Keratinocyte (primary cell): Measurements from ENCODE around the gene SLAIN1. TPM values are rescaled to one million over a fixed set of nuclear protein-coding genes. Genes with fewer than 3 reads are reported as not detected.

Source experiments
- DNase-seq: peaks from one replicate; pipeline ENCODE4 v3.0.0-alpha.2; 2011; ENCODE audit warnings: low read depth, missing footprints, low spot score
- FAIRE-seq: peaks from 2 replicates; lab custom pipeline; 2011; peaks lifted over from hg19 to GRCh38; lab: Jason Lieb, UNC
- H2AFZ ChIP-seq: 2 replicates; pipeline ENCODE4 v1.6.0; 2012; ENCODE audit warnings: low read length, control low read depth, inconsistent platforms; ENCODE audit not compliant: control insufficient read depth
- H3K27ac ChIP-seq: 2 replicates; pipeline ENCODE4 v1.5.1; 2011; ENCODE audit warnings: low read length; ENCODE audit not compliant: control insufficient read depth, insufficient read depth
- H3K27me3 ChIP-seq: 3 replicates; pipeline ENCODE4 v1.6.0; 2011; ENCODE audit warnings: low read length; ENCODE audit not compliant: control insufficient read depth, insufficient read depth; ENCODE audit errors: extremely low read depth
- H3K36me3 ChIP-seq, 2 experiments: 2 replicates in 1 of 2; 3 replicates in 1 of 2; pipeline ENCODE4 v1.5.1; 2011; ENCODE audit warnings: low read length in 2 of 2, mild to moderate bottlenecking in 1 of 2; ENCODE audit not compliant: control insufficient read depth in 2 of 2, insufficient read depth in 2 of 2; ENCODE audit errors: extremely low read depth in 1 of 2
- H3K4me1 ChIP-seq: 3 replicates; pipeline ENCODE4 v1.5.1; 2011; ENCODE audit warnings: low read length; ENCODE audit not compliant: control insufficient read depth, insufficient read depth; ENCODE audit errors: extremely low read depth
- H3K4me2 ChIP-seq: 3 replicates; pipeline ENCODE4 v1.6.0; 2011; ENCODE audit warnings: low read depth, low read length; ENCODE audit not compliant: control insufficient read depth, insufficient read depth; ENCODE audit errors: extremely low read depth
- H3K4me3 ChIP-seq, 3 experiments: fragments of 200-600 bp in 1 of 3; sonication (generic) in 1 of 3; 2 replicates in 2 of 3; 3 replicates in 1 of 3; pipeline ENCODE4 v1.5.1; 2011 to 2016; ENCODE audit warnings: low read length in 3 of 3, mild to moderate bottlenecking in 3 of 3, control low read depth in 2 of 3, inconsistent platforms in 1 of 3, low read depth in 1 of 3, mixed read lengths in 1 of 3, mixed run types in 1 of 3, moderate library complexity in 1 of 3; ENCODE audit not compliant: control insufficient read depth in 2 of 3, insufficient read depth in 2 of 3; ENCODE audit errors: extremely low read depth in 1 of 3
- H3K79me2 ChIP-seq: 2 replicates; pipeline ENCODE4 v1.6.0; 2012; ENCODE audit warnings: low read length; ENCODE audit not compliant: control insufficient read depth, insufficient read depth
- H3K9ac ChIP-seq: 3 replicates; pipeline ENCODE4 v1.6.0; 2011; ENCODE audit warnings: low read length; ENCODE audit not compliant: control insufficient read depth, insufficient read depth; ENCODE audit errors: extremely low read depth
- H3K9me1 ChIP-seq: 3 replicates; pipeline ENCODE4 v1.6.0; 2011; ENCODE audit warnings: low read length; ENCODE audit not compliant: control insufficient read depth, insufficient read depth; ENCODE audit errors: extremely low read depth
- H3K9me3 ChIP-seq: 2 replicates; pipeline ENCODE4 v1.5.1; 2012; ENCODE audit warnings: low read depth, low read length; ENCODE audit not compliant: control insufficient read depth
- H4K20me1 ChIP-seq: 3 replicates; pipeline ENCODE4 v1.6.0; 2011; ENCODE audit warnings: low read length; ENCODE audit not compliant: control insufficient read depth, insufficient read depth; ENCODE audit errors: extremely low read depth
- EZH2 ChIP-seq: IDR thresholded peaks from one replicate; pipeline ENCODE4 v1.6.1; 2012; ENCODE audit warnings: inconsistent platforms, mild to moderate bottlenecking, low read length, moderate library complexity
- dilution Hi-C: fragments of 300-500 bp; cut with MboI; formaldehyde crosslinking; loops from one replicate; pipeline ENCODE4 v1.7.0; 2020; ENCODE audit warnings: low sequenced_read_pairs; ENCODE audit not compliant: extremely low pct_ligation_motif_present
- polyA plus RNA-seq, 5 experiments: library from polyadenylated mRNA; depleted of rRNA in 3 of 5; stranded (reverse) in 3 of 5; stranded (forward) in 1 of 5; unstranded in 1 of 5; fragments of >200 nt; gene quantifications; 1 replicate in 1 of 5; 2 replicates in 3 of 5; 3 replicates in 1 of 5; pipeline versions ENCODE4 v1.2.1 to v1.2.3, GENCODE V29; 2011 to 2012; ENCODE audit warnings: missing spikeins in 2 of 5, low read depth in 1 of 5, low replicate concordance in 1 of 5
- TF ChIP-seq, protein P1 (sequence below), 3 experiments: IDR thresholded peaks in 1 of 3; conservative IDR thresholded peaks in 1 of 3; optimal IDR thresholded peaks in 1 of 3; 2 replicates in 2 of 3; 3 replicates in 1 of 3; pipeline versions ENCODE3 to v1.5.1; 2011; ENCODE audit warnings: low read length in 3 of 3, mild to moderate bottlenecking in 3 of 3, moderate library complexity in 2 of 3, control low read depth in 1 of 3, inconsistent platforms in 1 of 3; ENCODE audit not compliant: insufficient read depth in 2 of 3; ENCODE audit errors: extremely low read depth in 1 of 3

SLAIN1 gene
- polyA plus RNA-seq, 1 donor (not counting 4 experiments of a cell fraction or from before 2014, with no cell fraction given) = not detected

DNA sequence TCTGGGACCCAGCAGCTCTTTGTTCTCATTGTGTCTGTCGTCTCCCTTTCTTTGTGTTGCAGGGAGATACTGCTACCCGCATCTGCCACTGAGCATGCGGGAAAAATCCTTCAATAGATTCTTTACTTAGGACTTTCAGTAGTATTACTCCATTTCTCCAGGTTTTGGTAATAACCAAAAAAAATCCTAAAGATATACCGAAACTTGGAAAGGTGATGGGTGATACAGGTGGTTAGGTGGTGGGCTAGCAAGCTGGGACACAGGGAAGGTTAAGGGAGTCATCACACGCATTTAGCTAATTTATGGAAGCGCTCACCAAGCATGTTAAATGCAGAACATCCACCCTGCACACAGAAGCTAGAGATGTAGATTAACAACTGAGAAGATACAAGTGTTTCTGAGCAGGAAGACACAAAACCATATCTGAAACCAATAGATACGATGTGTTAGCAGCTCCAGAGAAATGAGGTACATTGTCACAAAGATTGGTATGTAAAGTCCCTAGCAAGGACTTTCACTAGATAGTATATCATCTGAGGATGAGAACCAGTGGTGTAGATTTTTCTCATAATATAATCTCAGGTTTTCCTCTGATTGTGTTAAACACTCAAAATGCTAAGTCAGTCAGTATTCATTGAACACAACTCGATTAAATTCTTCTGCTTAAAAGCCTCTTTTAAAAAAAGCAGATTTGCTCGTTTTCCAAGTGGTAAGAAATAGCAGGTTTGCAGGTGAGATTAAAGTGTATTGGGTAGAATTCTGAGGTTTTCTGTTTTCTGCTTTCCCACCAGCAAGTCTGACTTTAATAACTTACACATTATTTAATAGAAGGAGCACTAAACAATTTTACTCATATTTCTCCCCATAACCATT, 1.2 kb upstream of the SLAIN1 start:
- peaks cover 44% of the 10 kb centered on the region for H3K27me3 ChIP-seq
- TF ChIP-seq, protein P1, sequence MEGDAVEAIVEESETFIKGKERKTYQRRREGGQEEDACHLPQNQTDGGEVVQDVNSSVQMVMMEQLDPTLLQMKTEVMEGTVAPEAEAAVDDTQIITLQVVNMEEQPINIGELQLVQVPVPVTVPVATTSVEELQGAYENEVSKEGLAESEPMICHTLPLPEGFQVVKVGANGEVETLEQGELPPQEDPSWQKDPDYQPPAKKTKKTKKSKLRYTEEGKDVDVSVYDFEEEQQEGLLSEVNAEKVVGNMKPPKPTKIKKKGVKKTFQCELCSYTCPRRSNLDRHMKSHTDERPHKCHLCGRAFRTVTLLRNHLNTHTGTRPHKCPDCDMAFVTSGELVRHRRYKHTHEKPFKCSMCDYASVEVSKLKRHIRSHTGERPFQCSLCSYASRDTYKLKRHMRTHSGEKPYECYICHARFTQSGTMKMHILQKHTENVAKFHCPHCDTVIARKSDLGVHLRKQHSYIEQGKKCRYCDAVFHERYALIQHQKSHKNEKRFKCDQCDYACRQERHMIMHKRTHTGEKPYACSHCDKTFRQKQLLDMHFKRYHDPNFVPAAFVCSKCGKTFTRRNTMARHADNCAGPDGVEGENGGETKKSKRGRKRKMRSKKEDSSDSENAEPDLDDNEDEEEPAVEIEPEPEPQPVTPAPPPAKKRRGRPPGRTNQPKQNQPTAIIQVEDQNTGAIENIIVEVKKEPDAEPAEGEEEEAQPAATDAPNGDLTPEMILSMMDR (optimal IDR thresholded peaks at IDR 0.05 in 1 of 3, IDR thresholded peaks at IDR 0.05 in 1 of 3, conservative IDR thresholded peaks at IDR 0.05 in 1 of 3; ENCODE audit: extremely low read depth in 1 of 3, insufficient read depth in 2 of 3, low read length in 3 of 3) = no peak
- peak; percentile 33 for TF ChIP-seq EZH2
- H2AFZ ChIP-seq = no peak overlapping the region
- no peaks in the 10 kb centered on the region for H3K9me1 ChIP-seq
- H3K36me3 ChIP-seq = no peaks in the 10 kb centered on the region
- peaks cover 2% of the 10 kb centered on the region for H3K4me1 ChIP-seq
- no peak overlapping the region for H3K4me2 ChIP-seq
- dilution Hi-C loops = no loop called here
- no peak overlapping the region for H3K4me3 ChIP-seq
- FAIRE-seq = no peak
- no peaks in the 10 kb centered on the region for H3K79me2 ChIP-seq
- no peaks in the 10 kb centered on the region for H3K9me3 ChIP-seq
- DNase-seq = no peak
- no peak overlapping the region for H3K27ac ChIP-seq
- H4K20me1 ChIP-seq = peaks cover 6% of the 10 kb centered on the region
- no peak overlapping the region for H3K9ac ChIP-seq

DNA sequence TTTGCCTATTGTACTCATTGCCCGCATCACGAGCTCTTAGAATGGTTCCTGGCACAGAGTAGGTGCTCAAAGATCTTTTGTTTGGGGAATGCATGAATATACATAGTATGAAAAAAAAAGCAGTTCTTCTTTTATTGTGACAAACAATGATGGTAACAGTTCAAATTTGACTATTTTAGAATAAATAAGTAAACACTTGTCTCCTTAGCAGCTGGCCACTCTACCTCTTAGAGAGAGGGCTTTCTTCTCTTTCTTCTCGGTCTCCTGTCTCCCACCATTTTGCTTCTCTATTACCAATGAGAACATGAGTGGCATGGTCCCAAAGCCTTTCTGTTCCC, 639 bp upstream of the SLAIN1 start:
- Histone ChIP-seq H3K27ac (no peak overlapping the region), H2AFZ (no peak overlapping the region), H3K79me2 (no peaks in the 10 kb centered on the region), H3K9me3 (no peaks in the 10 kb centered on the region), H3K9me1 (no peaks in the 10 kb centered on the region), H3K36me3 (no peaks in the 10 kb centered on the region), H3K4me2 (peak overlapping the region; percentile 25), H3K27me3 (peaks cover 44% of the 10 kb centered on the region), H3K4me1 (peaks cover 2% of the 10 kb centered on the region), H3K9ac (no peak overlapping the region), H4K20me1 (peaks cover 6% of the 10 kb centered on the region), H3K4me3 (no peak overlapping the region)
- TF ChIP-seq, protein P1 (optimal IDR thresholded peaks at IDR 0.05 in 1 of 3, IDR thresholded peaks at IDR 0.05 in 1 of 3, conservative IDR thresholded peaks at IDR 0.05 in 1 of 3; ENCODE audit: extremely low read depth in 1 of 3, insufficient read depth in 2 of 3, low read length in 3 of 3) = no peak
- no peak for TF ChIP-seq EZH2
- dilution Hi-C loops = no loop called here
- no peak for DNase-seq
- FAIRE-seq = no peak
